GM12872 (cell line): Measurements from ENCODE around the gene XIRP2.

Experiments used
- CTCF ChIP-seq: IDR thresholded peaks from 3 replicates; pipeline ENCODE4 v1.5.1; 2011; ENCODE audit warnings: low read depth, mild to moderate bottlenecking, low read length, moderate library complexity; ENCODE audit not compliant: insufficient read depth

XIRP2 gene

GRCh38 chr2:166888180-166888579 lies at the start of gene XIRP2:
Gene XIRP2 (plus strand): TSS chr2:166888480. CDS start chr2:166903483, 15,003 bp downstream.
- TF ChIP-seq CTCF = no peak

- TF ChIP-seq CTCF = no peak
These were observed 47.1 kb upstream of the XIRP2 start for GRCh38 chr2:166841152-166841551.

GRCh38 chr2:166841679-166842078 lies 46.6 kb upstream of the XIRP2 start:
- no peak for TF ChIP-seq CTCF

GRCh38 chr2:166844111-166844510 lies 44.2 kb upstream of the XIRP2 start:
- TF ChIP-seq CTCF = no peak

GRCh38 chr2:166862468-166863132 lies 25.7 kb upstream of the XIRP2 start:
- no peak for TF ChIP-seq CTCF

GRCh38 chr2:166867874-166868514 lies 20.3 kb upstream of the XIRP2 start:
- TF ChIP-seq CTCF = no peak

- TF ChIP-seq CTCF = no peak
These were observed 17.9 kb upstream of the XIRP2 start for GRCh38 chr2:166870346-166870745.
